ACHN (cell line): ENCODE data around the gene AQP12A.
"Not testable (repeated sequence)": the region's sequence is repeated elsewhere in the genome, so short reads cannot be mapped to it uniquely, and the experiment has no call there.

Source experiments
- DNase-seq: peaks from one replicate; pipeline ENCODE4 v3.0.0-alpha.2; 2015
- in situ Hi-C: cut with HindIII; loops from 2 replicates; pipeline ENCODE4 v1.10.0; 2017; ENCODE audit warnings: low sequenced_read_pairs, low pct_ligation_motif_present, low pct_unique_long_range_greater_than_20kb

The AQP12A gene, protein sequence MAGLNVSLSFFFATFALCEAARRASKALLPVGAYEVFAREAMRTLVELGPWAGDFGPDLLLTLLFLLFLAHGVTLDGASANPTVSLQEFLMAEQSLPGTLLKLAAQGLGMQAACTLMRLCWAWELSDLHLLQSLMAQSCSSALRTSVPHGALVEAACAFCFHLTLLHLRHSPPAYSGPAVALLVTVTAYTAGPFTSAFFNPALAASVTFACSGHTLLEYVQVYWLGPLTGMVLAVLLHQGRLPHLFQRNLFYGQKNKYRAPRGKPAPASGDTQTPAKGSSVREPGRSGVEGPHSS

DNA sequence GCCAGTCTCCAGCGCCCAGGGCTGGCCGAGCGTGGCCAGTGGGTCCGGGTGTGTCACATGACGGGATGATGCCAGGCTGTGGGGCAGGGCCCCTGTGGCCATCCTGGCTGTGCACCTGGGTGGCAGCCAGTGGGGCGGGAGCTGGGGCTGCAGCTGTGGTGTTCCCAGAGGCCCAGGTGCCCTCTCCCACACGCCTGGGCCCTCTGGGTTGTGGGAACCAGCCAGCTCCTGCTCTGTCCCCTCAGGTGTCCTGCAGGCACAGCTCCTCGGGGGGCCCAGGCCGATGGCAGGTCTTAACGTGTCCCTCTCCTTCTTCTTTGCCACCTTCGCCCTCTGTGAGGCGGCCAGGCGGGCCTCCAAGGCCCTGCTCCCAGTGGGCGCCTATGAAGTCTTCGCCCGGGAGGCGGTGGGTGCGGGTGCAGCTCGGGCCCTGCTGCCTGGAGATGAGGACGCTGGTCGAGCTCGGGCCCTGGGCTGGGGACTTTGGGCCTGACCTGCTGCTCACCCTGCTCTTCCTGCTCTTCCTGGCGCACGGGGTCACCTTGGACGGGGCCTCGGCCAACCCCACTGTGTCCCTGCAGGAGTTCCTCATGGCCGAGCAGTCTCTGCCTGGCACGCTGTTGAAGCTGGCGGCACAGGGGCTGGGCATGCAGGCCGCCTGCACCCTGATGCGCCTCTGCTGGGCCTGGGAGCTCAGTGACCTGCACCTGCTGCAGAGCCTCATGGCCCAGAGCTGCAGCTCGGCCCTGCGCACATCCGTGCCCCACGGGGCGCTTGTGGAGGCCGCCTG, at the start of gene AQP12A:
Gene AQP12A (plus strand): TSS at position 236 of the 790 bp plus-strand sequence. CDS start 48 bp downstream, at position 284.
- DNase-seq, in situ Hi-C loops: not testable (repeated sequence)

DNA sequence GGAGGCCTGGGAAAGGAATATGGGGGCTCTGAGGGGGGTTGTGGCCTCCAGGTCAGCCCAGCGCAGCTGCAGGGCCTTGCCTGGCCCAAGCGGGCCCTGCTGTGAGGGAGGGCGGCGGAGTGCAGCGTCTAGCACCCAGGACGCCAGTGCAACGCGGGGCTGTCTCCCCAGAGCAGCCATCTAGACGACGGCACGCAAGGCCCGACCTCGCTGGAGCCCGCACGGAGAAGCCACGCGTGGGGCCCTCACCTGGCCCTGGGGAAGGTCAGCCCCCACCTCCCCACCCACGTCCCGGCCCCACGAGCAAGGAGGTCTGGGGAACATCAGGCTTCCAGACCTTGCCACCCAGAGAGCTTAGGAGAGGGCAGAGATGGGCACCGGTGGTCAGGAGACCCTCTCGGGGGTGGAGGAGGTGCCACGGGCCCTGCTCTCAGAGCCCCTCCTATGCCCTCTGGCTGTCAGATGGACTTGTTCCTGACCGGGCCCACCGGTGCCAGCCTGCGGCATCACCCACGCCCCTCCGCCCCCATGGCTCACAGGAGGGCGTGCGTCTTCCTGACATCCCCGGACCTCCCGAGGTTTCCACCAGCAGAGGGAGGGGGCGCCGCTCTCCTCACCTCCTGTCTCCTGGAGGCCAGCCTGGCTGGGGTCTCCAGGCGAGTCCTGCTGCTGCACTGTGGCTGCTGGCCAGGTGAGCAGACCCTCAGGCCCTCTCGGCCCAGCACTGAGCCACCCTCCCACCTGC, 49.4 kb upstream of the AQP12A start:
- DNase-seq: no peak
- in situ Hi-C loops: no loop called here

DNA sequence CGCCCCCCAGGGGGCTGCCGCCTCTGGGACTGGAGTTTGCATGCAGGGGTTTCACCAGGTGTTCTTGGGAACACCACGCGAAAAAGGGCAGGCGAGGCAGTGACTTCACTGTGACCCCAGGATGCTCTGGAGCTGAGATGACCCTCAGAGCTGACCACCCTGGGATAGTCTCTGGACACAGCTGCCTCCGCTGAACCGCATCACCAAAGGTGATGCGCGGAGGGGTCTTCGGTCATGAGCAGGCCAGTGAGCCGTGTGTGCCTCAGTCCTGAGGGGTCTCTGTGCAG, 48.9 kb upstream of the AQP12A start:
- in situ Hi-C loops: no loop called here

DNA sequence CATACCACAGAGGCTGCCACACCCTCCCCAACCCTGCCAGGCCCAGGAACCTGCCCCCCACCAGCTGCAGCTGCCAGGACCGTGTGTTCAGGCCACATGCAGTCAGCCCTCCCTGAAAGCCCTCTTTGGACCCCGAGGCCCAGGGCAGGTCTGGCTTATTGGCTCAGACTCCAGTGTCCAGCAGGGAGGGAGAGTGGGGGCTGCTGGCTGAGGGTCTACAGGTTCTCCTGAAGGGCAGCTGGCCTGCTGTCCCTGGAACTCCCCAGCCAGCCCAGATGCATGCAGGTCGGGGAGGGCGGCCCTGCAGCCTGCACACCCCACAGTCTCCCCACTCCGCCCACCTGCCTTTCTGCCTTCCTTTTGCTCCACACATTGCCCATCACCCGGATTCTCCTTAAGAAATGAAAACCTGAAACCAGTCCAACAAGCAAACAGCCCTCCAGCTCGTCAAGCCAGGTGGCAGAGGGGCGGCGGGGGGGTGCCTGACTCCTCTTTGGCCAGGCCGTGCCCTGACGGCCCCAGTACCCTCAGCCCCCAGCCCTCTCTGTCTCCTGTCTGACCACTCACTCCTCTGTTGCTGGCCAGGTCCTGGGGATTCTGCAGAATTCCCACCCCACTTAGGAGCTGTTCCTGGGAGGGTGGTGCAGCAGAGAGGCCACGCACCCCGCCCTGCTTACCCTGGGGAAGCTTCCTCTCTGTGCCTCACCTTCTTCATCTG, 48.4 kb upstream of the AQP12A start:
- DNase-seq: no peak
- in situ Hi-C loops: no loop called here

More for the DNA sequence above, 48.9 kb upstream of the AQP12A start:
- no peak for DNase-seq

DNA sequence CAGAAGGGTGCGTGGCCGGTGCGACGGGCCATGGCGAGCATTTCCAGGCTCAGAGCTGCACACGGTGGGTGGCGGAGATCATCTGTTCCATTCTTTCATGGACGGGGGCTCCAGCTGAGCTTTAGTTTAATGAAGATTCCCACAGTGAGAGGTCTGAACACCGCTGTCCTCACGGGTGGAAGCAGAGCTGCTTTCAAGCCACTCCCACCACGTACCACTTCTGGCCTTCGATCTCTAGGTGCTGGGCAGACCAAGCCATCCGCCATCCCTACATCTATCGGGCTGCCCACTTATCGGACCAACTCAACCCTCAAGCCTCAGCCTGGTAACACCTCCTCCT, 47.9 kb upstream of the AQP12A start:
- no peak for DNase-seq
- in situ Hi-C loops: no loop called here

DNA sequence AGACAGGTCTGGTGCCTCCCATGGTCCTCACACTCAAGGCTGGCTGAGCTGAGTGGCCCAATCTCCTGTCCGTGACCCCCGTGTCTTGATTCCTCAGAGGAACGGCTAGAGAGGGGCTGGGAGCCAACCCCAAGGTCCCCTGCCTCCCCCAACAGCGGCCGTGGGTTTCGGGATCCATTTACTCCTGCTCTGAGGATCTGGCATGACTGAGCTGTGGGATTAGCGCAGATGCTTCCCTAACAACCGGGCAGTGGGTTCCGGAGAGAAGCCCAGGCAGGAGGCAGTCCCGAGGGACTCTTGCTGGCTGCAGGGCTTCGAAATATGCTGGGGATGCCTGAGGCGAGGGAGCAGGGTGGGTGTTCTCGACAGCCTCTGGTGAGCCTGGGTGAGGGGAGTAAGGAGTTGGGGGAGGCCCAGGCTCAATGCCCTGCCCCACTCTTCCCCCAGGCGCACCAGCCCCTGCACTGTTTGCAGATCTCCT, 47.5 kb upstream of the AQP12A start:
- in situ Hi-C loops: no loop called here
- no peak for DNase-seq

DNA sequence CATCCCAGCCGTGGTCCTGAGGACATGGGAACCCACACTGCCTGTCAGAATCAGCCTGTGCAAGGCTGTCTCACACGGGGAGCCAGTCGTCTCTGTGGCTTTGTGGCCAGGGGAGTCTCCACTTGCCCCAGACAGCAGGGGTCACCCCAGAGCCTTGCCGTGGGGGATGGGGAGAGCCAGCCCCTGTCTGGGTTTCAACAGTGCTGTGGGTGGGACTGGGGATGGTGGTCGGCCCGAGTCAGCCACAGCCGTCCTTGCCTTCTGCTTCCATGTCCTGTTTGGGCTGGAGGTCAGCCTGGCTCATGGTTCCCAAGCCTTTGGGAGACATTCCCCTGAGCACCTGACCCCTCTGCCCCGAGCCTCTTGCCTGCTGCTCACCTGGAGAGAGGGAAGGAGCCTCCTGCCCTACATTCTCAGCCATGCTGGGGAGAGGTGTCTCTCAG, 46.8 kb upstream of the AQP12A start:
- DNase-seq: no peak
- in situ Hi-C loops: no loop called here

DNA sequence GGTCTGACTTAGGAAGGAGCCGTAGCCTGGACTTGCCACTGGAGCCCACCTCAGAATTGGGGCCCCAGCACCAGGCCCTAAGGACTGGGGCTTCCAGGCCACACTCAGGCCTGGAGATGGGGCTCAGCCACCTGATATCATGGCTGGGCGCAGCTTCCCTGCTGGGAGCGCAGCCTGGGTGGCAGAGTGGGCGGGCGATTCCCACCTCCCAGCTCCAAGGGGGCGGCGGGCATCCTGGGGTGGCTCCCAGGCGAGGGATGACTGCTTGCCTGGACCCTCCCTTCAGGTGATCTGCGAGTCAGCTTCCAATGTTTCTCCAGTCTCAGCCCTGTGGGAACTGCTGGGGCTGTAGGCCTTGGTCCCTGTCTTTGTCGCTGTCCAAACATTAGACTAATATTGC, 46.3 kb upstream of the AQP12A start:
- in situ Hi-C loops: no loop called here
- DNase-seq: no peak

DNA sequence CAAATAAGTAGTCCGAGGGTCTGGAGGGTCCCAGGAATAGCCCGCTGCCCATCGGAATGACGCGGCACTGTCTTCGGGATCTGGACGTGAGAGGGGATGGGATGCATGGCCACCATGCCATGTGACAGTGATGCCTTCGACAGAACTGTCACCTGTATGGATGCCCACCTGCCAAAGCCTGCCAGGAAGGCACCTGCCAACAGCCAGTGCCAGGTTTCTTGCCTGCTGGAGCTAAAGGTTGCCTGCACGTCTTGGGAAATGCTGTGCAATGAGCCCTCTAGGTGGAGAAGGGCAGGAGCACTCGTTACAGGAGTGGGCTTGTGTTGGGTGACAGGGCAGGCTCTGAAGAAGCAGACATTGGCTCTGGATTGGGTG, 45.9 kb upstream of the AQP12A start:
- in situ Hi-C loops: no loop called here
- DNase-seq: no peak

DNA sequence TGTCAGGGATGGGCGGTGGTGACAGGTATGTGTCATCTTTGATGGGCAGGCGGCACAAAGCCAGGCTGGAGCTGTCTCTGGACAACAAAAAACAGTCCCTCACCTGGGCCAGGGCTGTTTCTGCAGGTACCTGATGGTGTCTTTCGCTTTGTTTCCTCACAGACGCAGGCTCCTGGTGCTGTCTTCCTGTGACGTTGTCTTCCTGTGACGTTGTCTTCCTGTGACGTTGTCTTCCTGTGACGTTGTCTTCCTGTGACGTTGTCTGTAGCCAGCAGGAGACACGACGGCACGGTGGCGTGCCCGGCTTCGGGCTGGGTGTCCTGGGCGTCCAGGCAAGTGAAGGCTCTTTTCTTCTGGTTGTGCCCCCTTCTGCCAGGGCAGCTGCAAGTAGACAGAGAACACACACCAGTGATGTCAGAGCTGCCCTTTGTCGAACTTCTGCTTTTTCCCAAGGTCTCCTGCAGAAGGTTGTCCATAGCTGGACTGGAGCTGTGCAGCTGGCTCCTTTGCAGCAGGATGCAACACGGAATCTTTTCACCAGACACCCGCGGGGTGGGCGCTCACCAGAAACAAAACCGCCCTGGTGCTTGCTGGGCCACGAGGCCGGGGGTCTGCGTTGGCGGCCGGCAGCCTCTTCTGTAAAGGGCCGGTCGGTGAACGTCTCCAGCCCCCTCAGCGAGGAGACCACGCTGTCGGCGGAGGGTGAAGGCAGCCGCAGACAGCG, 45.3 kb upstream of the AQP12A start:
- no peak for DNase-seq
- in situ Hi-C loops: no loop called here

DNA sequence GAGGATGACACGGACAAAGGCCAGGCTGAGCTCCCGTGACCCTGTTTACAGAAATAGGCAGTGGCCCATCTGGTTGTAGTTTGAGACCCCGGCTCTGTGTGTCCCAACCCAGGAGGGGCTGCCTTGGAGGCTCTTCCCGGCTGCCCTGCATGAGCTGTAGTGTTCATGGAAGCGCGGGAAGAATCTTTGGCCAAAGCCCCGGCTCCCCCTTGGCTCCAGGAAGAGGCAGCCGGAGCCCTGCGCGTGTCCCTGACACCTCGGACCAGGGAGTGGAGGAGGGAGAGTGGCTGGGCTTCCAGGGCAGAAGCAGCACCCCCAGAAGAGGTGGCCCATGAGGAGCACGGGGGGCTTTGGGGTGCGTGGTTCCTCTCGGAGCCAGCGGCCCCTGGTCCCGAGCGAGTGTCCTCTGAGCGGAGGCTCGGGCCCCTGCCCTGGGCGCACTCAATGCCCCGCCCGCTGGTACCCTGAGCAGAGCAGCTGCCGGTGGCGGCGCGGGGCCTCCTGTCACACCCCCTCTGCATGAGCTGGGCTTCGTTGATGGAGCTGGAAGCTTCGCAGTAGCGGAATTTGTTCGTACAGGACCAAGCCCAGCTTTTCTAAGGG, 44.7 kb upstream of the AQP12A start:
- DNase-seq: no peak
- in situ Hi-C loops: no loop called here

DNA sequence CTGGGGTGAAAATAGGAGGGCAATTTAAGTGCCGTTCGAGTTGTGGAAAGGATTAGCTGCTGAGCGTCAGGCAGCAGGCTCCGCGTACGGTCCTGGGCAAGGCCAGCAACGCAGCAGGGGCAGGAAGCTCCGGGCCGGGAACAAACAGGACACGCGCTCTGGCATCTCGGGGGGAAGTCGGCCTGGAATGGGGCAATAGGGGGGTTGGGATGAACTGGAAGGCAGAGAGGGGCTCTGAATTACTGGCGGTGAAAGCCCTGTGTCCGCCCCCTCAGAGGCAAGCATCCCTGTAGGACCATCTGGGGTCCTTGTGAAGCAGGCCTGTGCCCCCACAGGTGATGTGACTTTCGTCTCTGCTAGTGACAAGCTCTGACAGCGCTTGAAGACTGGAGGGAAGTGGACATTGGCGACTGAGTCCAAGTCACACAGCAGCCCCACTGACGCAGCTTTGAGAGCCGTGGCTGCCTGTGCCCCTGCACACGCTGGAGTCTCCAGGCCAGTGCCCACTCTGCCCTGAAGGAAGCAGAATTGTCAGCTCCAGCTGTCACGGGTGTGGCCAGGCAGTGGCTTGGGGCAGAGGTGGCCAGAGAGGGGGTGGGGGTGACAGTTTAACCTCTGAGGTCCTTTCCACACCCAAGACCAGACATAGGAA, 44.0 kb upstream of the AQP12A start:
- in situ Hi-C loops: no loop called here
- DNase-seq: no peak

DNA sequence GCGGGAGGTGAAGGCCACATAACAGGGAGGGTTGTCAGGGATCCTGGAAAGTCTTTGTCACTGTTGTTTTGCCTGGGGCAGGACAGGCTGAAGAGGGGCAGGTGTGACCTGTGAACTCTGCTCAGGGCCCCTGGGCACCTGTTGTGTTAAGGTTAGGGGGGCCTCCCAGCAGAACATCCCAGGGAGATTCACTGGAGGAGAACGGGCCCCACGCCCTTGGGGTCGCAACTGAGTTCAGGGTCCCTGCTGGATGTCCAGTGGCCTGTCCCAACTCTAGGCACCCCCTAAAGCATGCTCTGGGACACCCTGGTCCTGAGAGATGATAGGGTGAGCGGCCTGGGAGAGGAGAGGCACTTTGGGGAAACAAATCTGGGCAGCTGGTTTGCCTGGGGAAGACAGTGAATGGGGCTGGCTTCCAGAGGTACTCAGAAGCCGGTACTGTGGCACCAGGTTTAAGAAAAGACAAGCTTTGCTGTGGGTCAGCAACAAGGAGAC, 43.5 kb upstream of the AQP12A start:
- no peak for DNase-seq
- in situ Hi-C loops: no loop called here

DNA sequence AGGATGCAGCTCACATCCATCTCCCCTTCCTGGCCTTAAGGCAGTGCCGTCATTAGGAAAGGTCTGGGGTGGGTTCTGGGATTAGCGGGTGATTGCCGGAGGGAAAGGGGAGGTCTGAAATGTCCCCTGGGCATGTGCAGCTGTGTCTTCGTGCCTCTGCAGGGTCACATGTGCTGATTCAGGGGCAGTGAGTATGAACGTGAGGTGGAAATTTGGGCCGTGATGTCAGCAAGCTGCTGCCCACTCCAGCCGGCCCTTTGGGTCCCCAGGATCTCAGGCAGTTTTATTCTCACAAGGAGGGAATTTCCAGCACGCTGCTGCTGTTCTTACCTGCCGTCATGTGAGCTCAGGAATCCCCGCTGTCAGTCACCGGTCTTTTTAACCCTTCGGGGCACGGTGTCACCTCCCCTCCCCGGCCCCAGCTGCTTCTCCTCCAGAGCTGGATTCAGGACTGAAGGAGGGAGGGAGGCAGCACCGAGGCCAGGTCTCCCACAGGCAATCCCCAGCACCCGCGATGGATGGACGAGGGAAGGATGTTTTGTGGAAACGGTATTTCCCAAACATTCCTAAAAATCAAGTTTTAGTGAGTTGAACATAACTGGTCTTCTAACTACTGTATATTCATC, 42.9 kb upstream of the AQP12A start:
- in situ Hi-C loops: no loop called here
- DNase-seq: no peak

DNA sequence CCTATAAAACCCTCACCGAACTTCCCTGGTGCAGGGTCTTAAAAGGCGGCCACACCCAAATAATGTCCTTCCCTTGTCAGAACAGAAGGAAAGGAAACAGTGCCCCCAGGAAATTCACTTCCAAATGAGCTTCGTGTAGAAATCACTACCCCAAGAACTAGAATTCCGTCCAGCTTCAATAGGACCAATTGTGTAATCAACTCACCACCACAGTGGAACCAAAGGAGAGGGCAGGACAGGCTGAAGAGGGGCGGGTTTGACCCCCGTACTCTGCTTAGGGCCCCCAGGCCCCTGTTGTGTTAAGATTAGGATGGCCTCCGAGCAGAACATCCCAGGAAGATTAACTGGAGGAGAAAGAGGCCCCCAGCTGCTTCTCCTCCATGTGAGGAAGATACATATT, 42.3 kb upstream of the AQP12A start:
- in situ Hi-C loops: no loop called here
- DNase-seq: no peak

DNA sequence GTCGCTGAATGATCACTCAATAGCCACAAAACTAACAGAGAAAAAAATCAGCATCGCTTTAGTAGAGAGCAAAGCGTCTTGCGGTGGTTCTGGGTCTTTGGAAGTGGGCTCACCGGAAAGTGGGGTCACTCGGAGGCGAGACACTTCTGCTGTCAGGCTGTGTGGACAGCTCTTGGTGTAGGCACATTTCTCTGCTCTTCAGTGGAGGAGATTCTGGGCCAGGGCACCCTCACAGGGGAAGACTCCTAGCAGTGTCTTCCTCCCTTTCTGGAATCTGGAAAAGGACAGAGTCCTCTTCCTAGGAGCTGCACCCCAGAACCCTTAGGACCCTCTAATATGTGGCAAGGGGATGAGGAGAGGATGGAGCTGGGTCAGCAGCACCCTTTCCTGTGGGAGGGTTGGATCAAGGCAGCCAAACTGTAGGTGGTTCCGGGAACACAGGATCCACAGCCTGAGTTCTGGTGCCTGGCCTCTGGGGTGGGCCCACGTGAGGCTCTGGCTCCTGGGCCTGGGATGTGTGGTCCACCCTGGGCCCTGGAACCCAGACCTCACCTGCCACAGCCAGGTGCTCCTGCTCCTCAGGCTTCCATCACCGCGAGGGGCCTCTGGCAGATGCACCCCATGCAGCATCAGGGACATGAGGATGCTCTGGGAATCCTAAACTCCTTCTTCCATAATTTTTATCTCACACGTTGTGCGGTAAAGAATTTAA, 41.3 kb upstream of the AQP12A start:
- in situ Hi-C loops: no loop called here
- DNase-seq: no peak
